Stimulated activated CD4-positive, alpha-beta T cell treated with anti-CD3 and anti-CD28 coated beads, Interleukin-2, amount 100 ng/mL, for 24 hours (primary cell): ENCODE data around the gene LRRC26.

Experiments used
- DNase-seq, 2 donors: peaks; one replicate each; pipeline ENCODE4 v3.0.0-alpha.2; 2020

LRRC26 gene

GRCh38 chr9:137166380-137167229 is 3.2 kb downstream of the LRRC26 start:
- DNase-seq: no peak

GRCh38 chr9:137165250-137165836 is 4.5 kb downstream of the LRRC26 start:
- no peak for DNase-seq

- no peak for DNase-seq
Measured at GRCh38 chr9:137164370-137165249, 5.2 kb downstream of the LRRC26 start.

- no peak for DNase-seq
Measured at GRCh38 chr9:137163805-137164204, 6.0 kb downstream of the LRRC26 start.

GRCh38 chr9:137163365-137163715 is 6.5 kb downstream of the LRRC26 start:
- DNase-seq: no peak

DNA sequence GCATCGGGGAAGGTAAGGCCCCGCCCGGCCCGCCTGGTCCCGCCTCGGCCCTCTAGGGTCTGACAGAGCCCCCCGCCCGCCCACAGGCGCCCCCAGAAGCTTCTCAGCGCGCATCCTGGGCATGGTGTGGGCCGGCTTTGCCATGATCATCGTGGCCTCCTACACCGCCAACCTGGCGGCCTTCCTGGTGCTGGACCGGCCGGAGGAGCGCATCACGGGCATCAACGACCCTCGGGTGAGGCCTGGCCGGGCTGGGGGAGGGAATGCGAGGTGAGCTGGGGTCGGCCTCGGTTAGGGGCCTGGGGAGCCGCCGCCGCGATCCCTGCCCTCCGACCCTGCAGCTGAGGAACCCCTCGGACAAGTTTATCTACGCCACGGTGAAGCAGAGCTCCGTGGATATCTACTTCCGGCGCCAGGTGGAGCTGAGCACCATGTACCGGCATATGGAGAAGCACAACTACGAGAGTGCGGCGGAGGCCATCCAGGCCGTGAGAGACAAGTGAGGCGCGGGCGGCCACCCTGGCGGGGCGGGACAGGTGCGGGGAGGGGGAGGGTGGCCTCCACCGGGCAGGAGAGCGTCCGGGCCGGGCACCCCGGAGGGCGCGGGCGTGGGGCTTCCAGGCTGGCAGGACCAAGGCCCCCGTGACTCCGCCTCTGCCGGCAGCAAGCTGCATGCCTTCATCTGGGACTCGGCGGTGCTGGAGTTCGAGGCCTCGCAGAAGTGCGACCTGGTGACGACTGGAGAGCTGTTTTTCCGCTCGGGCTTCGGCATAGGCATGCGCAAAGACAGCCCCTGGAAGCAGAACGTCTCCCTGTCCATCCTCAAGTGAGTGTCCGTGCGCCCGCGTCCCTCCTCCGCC is 7.1 kb downstream of the LRRC26 start:
- DNase-seq: no peak

DNA sequence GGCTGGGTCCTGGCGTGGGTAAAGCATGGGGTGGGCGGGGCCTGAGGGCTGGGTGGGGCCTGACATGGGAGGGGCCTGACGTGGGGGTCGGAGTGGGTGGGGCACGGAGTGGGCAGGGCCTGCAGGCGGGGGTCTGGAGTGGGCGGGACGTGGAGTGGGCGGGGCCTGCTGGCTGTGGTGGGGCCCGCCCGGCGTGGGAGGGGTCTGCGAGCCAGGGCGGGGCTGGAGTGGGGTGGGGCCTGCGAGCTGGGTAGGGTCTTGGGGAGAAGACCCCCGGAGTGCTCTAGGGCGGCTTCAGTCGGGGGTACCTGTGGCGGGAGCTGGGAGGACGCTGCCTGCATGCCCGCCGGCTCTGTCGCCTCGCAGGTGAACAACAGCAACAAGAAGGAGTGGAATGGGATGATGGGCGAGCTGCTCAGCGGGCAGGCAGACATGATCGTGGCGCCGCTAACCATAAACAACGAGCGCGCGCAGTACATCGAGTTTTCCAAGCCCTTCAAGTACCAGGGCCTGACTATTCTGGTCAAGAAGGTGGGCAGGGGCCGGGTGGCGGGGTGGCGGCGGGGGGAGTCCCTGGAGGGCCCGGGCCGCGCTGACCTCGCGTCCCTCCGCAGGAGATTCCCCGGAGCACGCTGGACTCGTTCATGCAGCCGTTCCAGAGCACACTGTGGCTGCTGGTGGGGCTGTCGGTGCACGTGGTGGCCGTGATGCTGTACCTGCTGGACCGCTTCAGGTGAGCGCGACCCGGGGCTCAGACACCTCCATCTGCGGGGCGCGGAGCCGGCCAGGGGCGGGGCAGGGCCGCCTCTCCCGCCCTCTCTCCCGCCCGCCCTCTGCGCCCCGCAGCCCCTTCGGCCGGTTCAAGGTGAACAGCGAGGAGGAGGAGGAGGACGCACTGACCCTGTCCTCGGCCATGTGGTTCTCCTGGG is 8.0 kb downstream of the LRRC26 start:
- DNase-seq: no peak

DNA sequence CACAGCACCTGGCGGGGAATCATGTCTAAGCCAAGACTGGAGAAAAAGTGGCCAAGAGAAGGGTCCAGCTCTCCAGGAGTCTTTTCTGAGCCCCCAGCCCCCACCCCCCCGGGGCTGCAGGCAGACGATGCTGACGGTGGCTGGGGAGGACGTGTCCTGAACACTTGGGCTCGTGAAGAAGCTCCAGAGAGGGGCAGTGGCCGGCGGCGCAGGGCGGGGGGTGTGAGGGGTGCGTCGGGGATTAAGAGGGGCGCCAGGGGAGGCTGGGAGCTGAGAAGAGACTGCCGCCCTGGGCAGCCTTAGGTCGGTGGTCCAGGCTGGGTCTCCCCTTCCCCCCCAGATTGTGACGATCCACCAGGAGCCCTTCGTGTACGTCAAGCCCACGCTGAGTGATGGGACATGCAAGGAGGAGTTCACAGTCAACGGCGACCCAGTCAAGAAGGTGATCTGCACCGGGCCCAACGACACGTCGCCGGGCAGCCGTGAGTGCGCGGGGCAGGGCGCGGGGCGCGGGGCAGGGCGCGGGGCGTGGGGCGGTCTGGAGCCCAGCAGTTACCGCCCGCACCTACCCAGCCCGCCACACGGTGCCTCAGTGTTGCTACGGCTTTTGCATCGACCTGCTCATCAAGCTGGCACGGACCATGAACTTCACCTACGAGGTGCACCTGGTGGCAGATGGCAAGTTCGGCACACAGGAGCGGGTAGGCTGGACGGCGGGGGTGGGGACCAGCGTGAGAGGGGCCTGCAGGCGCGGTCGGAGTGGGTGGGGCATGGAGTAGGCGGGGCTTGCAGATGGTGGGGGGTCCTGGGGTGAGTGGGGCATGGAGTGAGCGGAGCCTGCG is 8.9 kb downstream of the LRRC26 start:
- DNase-seq: no peak

GRCh38 chr9:137160054-137160425 is 9.8 kb downstream of the LRRC26 start:
- no peak for DNase-seq

DNA sequence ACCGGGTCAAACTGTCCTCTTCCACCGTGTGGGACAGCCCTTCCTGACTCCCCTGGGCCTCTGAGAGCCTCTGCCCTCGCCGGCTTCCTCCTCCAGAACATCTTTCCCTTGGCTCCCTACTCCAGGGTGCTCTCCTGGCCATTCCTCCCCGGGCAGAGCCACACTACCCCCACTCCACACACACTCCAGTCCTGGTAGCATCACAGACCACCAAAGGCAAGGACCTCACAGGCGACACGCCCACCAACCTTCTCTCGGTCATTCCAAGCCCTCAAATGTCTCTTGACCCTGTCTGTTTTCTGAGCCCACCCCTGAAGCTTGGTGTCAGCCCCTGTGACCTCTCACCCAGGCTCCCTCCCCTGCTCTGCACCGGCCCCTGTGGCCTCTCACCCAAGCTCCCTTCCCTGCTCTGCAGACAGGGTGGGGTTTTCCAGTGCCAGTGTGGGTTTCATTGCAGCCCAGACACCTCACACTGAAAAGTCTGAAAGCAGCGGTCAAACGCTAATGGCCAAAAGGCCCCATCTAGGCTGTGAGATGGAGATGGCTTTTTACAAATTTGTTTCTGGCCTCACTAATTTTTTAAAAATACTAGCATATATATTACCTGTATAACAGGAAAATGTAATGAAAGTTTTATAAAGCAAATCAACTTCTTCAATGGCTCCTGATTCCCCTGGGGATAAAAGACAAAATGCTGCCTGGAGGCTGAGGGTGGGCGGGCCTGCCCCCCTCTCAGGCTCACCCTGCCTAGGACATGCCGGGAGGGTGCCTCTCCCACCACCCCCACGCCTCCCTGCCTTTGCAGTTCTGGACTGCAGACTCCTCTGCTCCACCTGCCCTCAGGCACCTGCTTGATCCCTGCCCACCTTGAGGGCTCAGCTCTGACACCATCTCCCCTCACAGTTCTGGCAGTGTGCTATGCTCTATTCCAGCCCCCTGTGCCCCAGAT is 10.5 kb downstream of the LRRC26 start:
- DNase-seq: no peak

DNA sequence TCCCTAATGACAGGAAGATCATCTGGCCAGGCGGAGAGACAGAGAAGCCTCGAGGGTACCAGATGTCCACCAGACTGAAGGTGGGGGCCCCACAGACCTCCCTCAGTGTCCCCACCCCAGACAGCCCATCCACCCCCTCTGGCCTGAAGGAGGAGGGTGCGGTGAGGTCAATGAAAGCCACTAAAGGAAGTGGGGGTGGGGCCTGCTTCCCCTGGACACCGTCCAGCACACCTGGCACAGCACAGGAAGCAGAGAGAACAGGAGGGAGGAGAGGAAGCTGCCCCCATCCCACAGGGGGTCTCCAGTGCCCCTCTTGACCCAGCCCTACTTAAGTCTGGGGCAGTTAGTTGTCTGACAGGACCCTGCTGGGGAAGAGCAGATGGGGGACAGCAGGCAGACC is 11.2 kb downstream of the LRRC26 start:
- DNase-seq: no peak

DNA sequence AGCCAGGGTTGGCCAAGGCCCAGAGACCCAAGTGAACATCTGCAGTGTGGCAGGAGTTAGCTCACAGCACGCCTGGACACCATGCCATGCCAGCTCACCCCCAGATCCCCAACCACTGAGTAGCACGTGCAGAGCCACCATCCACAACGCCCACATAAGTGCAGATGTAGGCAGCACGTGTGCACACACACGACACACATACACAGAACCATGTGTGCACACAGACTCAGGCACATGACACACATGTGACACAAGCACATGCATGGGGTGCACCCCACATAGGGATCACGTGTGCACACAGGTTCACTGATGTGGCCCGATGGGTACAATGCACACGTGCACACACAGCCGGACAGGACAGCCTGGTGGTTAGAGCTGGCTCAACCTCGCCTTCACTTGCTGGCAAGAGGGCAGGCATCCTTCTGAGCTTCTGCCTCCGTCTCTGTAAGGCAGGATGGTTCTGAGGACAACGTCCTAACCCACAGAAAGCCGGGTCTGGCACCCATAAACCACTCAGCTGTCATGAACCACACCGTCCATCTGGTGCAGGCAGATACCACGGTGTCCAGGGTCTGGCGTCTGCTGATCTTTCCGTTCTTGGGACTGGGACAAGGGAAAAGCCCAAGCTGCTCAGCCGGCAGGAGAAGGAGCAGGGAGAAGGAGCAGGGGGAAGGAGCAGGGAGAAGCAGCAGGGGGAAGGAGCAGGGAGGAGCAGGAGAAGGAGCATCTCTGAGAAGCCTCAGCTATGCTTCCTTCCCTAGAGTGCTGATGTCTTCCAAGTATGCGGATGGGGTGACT is 12.0 kb downstream of the LRRC26 start:
- no peak for DNase-seq

GRCh38 chr9:137156567-137157375 is 13.1 kb downstream of the LRRC26 start:
- peak; percentile 65 to 68 for DNase-seq

GRCh38 chr9:137152844-137153405 is 16.9 kb downstream of the LRRC26 start:
- DNase-seq: no peak

DNA sequence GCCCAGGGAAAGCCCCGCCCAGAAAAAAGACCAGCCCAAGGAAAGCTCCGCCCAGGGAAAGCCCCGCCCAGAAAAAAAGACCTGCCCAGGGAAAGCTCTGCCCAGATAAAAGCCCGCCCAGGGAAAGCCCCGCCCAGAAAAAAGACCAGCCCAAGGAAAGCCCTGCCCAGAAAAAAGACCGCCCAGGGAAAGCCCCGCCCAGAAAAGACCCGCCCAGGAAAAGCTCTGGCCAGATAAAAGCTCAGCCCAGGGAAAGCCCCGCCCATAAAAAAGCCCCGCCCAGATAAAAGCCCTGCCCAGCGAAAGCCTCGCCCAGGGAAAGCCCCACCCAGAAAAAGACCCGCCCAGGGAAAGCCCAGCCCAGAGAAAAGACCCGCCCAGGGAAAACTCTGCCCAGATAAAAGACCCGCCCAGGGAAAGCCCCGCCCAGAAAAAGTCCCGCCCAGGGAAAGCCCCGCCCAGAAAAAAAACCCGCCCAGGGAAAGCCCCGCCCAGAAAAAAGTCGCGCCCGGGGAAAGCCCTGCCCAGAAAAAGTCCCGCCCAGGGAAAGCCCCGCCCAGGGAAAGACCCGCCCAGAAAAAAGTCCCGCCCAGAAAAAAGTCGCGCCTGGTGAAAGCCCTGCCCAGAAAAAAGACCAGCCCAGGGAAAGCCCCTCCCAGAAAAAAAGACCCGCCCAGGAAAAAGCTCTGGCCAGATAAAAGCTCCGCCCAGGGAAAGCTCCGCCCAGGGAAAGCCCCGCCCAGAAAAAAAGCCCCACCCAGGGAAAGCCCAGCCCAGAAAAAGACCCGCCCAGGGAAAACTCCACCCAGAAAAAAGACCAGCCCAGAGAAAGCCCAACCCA is 19.0 kb downstream of the LRRC26 start:
- DNase-seq: peak; percentile 45 to 70

- peak in 1 of 2 donors; percentile 53 for DNase-seq
Measured at GRCh38 chr9:137149942-137150616, 19.8 kb downstream of the LRRC26 start.
